ENCODE measurements around the gene NXNL2.

- TF ChIP-seq, protein P1, sequence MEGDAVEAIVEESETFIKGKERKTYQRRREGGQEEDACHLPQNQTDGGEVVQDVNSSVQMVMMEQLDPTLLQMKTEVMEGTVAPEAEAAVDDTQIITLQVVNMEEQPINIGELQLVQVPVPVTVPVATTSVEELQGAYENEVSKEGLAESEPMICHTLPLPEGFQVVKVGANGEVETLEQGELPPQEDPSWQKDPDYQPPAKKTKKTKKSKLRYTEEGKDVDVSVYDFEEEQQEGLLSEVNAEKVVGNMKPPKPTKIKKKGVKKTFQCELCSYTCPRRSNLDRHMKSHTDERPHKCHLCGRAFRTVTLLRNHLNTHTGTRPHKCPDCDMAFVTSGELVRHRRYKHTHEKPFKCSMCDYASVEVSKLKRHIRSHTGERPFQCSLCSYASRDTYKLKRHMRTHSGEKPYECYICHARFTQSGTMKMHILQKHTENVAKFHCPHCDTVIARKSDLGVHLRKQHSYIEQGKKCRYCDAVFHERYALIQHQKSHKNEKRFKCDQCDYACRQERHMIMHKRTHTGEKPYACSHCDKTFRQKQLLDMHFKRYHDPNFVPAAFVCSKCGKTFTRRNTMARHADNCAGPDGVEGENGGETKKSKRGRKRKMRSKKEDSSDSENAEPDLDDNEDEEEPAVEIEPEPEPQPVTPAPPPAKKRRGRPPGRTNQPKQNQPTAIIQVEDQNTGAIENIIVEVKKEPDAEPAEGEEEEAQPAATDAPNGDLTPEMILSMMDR (conservative IDR thresholded peaks at IDR 0.05; ENCODE audit: low read depth in 2 of 2) = no peak
- TF ChIP-seq, protein P2, sequence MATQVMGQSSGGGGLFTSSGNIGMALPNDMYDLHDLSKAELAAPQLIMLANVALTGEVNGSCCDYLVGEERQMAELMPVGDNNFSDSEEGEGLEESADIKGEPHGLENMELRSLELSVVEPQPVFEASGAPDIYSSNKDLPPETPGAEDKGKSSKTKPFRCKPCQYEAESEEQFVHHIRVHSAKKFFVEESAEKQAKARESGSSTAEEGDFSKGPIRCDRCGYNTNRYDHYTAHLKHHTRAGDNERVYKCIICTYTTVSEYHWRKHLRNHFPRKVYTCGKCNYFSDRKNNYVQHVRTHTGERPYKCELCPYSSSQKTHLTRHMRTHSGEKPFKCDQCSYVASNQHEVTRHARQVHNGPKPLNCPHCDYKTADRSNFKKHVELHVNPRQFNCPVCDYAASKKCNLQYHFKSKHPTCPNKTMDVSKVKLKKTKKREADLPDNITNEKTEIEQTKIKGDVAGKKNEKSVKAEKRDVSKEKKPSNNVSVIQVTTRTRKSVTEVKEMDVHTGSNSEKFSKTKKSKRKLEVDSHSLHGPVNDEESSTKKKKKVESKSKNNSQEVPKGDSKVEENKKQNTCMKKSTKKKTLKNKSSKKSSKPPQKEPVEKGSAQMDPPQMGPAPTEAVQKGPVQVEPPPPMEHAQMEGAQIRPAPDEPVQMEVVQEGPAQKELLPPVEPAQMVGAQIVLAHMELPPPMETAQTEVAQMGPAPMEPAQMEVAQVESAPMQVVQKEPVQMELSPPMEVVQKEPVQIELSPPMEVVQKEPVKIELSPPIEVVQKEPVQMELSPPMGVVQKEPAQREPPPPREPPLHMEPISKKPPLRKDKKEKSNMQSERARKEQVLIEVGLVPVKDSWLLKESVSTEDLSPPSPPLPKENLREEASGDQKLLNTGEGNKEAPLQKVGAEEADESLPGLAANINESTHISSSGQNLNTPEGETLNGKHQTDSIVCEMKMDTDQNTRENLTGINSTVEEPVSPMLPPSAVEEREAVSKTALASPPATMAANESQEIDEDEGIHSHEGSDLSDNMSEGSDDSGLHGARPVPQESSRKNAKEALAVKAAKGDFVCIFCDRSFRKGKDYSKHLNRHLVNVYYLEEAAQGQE (IDR thresholded peaks at IDR 0.05; ENCODE audit: unreplicated experiment) = no peak
- TF ChIP-seq CREB1 (CRISPR knock-in tag; IDR thresholded peaks at IDR 0.05; ENCODE audit: low read depth) = no peak
- TF ChIP-seq POLR2AphosphoS5 (IDR thresholded peaks at IDR 0.05; ENCODE audit: low read depth) = no peak
- no peak for TF ChIP-seq NANOG (IDR thresholded peaks at IDR 0.05; ENCODE audit: borderline replicate concordance)
- no peak for TF ChIP-seq EZH2 (IDR thresholded peaks at IDR 0.05; ENCODE audit: low read depth, unreplicated experiment)
- TF ChIP-seq STAT1 (IDR thresholded peaks at IDR 0.05; ENCODE audit: unreplicated experiment) = no peak
- TF ChIP-seq ETS1 (IDR thresholded peaks at IDR 0.05) = no peak
- TF ChIP-seq ZNF114 (CRISPR knock-in tag; IDR thresholded peaks at IDR 0.05) = no peak
- TF ChIP-seq, protein P3, sequence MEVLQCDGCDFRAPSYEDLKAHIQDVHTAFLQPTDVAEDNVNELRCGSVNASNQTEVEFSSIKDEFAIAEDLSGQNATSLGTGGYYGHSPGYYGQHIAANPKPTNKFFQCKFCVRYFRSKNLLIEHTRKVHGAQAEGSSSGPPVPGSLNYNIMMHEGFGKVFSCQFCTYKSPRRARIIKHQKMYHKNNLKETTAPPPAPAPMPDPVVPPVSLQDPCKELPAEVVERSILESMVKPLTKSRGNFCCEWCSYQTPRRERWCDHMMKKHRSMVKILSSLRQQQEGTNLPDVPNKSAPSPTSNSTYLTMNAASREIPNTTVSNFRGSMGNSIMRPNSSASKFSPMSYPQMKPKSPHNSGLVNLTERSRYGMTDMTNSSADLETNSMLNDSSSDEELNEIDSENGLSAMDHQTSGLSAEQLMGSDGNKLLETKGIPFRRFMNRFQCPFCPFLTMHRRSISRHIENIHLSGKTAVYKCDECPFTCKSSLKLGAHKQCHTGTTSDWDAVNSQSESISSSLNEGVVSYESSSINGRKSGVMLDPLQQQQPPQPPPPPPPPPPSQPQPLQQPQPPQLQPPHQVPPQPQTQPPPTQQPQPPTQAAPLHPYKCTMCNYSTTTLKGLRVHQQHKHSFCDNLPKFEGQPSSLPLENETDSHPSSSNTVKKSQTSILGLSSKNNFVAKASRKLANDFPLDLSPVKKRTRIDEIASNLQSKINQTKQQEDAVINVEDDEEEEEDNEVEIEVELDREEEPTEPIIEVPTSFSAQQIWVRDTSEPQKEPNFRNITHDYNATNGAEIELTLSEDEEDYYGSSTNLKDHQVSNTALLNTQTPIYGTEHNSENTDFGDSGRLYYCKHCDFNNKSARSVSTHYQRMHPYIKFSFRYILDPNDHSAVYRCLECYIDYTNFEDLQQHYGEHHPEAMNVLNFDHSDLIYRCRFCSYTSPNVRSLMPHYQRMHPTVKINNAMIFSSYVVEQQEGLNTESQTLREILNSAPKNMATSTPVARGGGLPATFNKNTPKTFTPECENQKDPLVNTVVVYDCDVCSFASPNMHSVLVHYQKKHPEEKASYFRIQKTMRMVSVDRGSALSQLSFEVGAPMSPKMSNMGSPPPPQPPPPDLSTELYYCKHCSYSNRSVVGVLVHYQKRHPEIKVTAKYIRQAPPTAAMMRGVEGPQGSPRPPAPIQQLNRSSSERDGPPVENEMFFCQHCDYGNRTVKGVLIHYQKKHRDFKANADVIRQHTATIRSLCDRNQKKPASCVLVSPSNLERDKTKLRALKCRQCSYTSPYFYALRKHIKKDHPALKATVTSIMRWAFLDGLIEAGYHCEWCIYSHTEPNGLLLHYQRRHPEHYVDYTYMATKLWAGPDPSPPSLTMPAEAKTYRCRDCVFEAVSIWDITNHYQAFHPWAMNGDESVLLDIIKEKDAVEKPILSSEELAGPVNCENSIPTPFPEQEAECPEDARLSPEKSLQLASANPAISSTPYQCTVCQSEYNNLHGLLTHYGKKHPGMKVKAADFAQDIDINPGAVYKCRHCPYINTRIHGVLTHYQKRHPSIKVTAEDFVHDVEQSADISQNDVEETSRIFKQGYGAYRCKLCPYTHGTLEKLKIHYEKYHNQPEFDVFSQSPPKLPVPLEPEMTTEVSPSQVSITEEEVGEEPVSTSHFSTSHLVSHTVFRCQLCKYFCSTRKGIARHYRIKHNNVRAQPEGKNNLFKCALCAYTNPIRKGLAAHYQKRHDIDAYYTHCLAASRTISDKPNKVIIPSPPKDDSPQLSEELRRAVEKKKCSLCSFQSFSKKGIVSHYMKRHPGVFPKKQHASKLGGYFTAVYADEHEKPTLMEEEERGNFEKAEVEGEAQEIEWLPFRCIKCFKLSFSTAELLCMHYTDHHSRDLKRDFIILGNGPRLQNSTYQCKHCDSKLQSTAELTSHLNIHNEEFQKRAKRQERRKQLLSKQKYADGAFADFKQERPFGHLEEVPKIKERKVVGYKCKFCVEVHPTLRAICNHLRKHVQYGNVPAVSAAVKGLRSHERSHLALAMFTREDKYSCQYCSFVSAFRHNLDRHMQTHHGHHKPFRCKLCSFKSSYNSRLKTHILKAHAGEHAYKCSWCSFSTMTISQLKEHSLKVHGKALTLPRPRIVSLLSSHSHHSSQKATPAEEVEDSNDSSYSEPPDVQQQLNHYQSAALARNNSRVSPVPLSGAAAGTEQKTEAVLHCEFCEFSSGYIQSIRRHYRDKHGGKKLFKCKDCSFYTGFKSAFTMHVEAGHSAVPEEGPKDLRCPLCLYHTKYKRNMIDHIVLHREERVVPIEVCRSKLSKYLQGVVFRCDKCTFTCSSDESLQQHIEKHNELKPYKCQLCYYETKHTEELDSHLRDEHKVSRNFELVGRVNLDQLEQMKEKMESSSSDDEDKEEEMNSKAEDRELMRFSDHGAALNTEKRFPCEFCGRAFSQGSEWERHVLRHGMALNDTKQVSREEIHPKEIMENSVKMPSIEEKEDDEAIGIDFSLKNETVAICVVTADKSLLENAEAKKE (CRISPR knock-in tag; IDR thresholded peaks at IDR 0.05) = no peak
- TF ChIP-seq EZH2phosphoT487 (IDR thresholded peaks at IDR 0.05; ENCODE audit: unreplicated experiment) = no peak
Observed at GRCh38 chr9:88585426-88585825, 50.4 kb downstream of the NXNL2 start.
